ENCODE measurements around the gene AJM1.

AJM1 gene

GRCh38 chr9:136808075-136808805, 34.0 kb upstream of the AJM1 start:
- DNase-seq, result peak; percentile 55

- no peak for DNase-seq
Observed at GRCh38 chr9:136808806-136809158, 33.5 kb upstream of the AJM1 start.

DNA sequence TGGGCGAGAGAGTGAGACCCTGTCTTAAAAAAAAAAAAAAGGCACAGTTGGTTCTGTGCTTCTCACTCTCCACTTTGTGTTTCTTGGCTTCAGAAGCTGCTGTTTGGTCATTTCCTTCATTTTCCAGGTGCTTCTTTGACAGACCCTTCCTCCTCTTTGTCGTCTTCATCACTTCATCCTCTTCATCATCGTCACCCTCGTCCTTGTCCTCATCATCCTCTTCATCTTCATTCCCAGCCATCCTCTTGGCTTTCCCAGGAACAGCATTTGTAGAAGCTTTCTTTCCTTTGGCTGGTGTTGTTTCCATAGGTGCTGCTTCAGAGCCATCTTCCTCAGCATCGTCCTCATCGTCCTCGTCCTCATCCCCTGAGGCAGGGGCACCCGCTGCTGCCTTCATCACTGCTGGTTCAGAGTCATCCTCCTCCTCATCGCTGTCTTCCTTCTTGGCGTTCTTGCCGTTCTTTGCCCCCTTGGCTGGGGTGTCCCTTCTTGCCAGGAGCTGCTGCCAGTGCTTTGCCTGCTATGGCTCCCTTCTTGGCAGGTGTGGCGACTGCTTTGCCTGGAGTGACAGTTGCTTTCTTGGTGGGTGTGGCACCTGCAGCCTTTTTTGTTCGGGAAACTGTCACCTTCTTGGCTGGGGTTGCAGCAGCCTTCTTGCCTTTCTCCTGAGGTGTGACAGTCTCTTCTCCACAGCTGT, 27.4 kb upstream of the AJM1 start:
- no peak for DNase-seq

DNA sequence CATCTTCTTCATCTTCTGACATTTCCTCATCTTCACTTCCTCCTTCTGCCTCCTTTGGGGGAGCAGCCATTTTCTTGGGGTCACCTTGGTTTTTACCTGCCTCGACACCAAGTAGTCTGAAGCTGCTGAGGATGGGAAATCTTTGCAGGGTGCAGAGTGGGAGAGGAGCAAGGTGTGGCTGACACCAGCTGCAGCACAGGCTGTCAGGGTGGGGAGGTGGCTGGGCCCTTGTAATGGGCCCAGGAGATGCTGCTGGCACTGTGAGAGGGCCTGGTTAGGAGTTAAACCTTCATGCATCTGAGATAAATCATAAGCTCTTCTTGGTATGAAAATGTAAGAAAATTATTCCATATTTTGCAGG, 26.9 kb upstream of the AJM1 start:
- DNase-seq, result no peak

- DNase-seq, result no peak
Observed at GRCh38 chr9:136820971-136821825, 21.1 kb upstream of the AJM1 start.

- no peak for DNase-seq
Observed at GRCh38 chr9:136821826-136822544, 20.3 kb upstream of the AJM1 start.

DNA sequence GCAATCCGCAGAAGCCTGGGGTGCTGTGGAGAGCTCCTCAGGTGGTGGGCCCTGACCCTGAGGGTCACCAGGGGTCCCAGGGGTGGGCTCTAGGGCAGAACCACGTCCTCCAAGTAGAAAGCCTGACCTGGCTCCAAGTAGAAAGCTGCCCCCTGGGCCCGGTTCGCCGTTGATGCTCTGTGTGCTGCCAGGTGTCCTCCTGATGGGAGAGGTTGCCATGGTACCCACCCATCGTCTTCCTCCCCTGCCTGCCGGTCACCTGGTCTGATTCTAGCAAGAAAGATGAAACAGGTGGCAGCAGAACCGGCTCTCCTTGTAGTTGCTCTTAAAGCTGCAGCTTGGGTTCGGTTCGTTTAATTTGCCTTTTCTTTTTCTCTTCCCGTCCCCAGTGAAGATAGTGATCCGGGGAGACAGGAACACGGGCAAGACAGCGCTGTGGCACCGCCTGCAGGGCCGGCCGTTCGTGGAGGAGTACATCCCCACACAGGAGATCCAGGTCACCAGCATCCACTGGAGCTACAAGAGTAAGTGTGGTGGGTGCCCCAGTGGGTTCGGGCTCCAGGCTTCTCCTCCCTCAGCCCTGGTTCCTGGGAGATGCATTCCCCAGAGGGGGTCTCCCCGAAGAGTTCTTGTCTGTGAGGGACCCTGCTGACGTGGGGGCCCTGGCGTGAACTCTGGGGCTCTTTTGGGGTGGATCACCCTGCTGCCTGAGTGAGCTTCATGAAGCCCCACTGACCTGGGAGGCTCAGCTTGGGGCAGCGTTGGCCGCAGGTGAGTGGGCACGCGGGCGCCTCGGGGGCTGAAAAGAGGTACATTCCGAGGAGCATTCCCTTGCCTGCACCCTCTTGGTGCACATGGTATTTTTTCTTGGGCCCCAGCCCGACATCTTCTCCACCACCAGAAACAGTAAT, 18.9 kb upstream of the AJM1 start:
- no peak for DNase-seq

GRCh38 chr9:136824496-136825225, 17.6 kb upstream of the AJM1 start:
- DNase-seq, result no peak

DNA sequence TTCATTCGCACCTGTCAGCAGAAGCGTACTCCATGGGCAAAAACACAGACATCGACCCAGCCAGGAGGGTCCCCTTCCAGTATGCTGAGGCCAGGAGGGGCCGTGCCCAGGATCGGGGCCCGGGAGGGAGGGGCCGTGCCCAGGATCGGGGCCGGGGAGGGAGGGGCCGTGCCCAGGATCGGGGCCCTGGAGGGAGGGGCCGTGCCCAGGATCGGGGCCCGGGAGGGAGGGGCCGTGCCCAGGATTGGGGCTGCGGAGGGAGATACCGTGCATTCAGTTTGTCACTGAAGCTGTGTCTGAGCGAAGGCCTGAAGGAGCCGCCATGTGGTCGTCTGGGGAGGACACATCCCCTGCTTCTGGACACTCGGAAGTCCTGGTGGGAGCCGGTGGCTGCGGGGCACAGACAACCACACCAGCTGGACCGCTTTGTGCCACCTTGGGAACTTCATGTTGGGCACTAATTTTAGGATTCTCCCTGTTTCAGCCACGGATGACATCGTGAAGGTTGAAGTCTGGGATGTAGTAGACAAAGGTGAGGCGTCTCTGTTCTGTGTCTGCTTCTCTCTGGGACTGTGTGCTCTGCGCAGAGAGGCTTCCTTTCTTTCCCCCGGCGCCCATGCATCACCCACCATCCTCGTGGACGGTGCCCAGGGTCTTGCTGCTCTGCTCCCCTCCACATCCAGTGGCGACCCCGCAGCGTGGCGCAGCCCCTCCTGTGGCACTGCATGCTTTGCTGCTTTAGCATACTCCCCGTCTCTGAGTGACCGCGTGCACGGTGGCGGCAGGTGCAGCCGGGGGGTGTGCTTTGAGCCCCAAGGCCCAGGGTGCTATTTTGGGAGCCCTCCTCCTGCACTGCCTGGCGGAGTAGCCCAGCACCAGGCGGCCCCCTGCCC, 16.7 kb upstream of the AJM1 start:
- DNase-seq, result no peak

DNA sequence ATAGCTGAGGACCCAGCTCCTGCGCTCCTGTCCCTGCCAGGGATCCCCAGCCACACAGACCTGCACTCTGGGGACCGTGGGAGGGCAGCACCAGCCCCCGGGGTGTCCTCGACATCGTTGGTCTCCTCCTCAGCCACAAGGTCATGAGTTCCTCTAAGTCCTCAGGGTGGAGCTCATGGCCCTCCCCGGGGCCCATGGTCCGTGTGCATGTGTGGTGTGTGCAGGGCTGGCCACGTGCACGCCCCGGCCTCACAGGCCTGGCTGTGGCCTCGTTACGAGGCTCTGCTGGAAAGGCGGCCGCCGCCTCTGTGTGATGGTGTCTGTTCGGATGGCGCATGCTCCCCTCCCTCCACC, 16.1 kb upstream of the AJM1 start:
- DNase-seq, result no peak

DNA sequence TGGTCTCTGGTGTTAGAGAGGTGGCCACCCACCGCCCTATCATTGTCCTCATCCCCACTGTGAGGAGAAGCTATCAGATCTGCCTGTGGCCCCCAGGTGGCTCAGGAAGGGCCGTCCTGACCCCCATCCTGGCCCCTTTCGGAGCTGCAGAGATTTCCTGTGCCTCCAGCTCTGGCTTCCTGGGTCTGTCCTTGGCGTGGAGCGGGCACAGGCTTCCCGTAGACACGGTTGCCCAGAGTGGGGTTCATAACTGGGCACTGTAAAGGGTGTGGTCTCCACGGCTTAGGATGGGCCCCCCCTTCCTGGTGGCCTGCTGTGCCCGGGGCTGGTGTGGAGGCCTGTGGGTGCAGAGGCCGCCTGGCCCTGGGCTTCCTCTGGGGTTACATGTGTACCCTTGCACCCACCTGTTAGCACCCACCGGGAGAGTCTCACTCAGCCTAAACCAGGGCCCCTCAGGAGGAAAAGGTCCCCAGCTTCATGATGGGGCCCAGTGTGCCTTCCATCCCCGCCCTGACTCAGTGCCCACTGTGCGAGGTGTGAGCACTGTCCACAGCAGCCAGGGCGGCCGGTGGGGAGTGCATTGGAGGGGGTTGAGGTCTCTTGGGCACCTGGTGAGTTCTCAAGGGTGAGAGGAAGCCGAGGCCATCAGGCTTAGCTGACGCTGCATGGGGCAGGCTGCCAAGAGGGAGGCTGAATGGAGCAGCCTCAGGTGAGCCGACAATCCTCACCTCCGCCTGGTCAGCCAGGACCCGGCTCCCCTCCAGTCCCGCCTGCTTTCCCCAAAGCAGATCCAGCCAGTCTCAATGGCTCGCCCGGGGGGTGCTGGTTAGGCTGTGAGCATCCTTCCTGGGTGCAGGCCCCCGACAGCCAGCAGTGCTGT, 15.3 kb upstream of the AJM1 start:
- DNase-seq, result no peak

DNA sequence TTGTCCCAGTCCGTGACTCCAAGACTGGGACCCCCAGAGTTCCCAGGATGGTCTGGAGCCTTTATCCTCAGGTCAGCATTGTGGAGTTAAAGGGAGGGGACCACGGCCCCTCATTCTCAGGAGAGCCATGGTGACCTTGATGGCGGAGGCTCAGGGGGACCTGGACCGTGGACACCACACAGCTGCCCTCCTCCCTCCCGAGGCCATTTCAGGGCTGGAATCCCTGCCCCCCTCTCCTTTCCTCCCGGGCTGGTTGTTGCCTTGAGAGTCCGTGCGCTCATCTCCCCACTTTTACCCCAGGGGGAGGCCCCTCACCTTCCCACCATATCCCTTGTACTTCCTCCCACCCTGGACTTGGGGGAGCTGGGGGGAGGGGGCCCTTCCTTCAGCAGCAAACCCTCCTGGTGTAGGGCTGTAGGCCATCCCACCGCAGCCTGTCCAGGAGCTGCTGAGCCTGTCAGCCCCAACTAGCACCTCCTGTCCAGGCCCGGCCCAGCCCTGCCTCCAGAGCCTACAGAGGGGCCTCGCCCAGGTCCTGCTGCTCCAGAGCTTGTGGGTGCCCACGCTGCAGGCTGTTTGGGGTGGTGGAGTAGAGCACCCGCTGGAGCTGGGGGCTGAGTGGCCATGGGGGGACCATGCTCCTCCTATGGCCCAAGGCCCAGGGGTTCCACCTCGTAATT, 14.3 kb upstream of the AJM1 start:
- no peak for DNase-seq

- DNase-seq, result no peak
Observed at GRCh38 chr9:136828474-136829140, 13.7 kb upstream of the AJM1 start.

DNA sequence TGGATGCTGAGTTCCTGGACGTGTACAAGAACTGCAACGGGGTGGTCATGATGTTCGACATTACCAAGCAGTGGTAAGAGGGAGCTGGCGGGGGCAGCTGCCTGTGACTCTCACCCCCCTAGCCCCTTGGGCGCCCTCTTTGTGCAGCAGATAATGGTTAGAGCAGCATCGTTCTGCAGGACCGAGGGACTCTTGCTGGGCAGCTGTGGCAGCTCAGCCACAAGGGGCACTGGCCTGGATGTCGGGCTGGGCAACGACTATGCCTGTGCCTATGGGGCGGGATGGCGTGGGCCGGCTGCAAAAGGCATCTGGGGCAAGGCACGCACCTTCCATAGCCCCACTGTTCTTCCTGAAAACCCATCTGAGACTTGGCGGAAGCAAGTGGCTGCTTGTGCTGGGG, 12.9 kb upstream of the AJM1 start:
- DNase-seq, result no peak

DNA sequence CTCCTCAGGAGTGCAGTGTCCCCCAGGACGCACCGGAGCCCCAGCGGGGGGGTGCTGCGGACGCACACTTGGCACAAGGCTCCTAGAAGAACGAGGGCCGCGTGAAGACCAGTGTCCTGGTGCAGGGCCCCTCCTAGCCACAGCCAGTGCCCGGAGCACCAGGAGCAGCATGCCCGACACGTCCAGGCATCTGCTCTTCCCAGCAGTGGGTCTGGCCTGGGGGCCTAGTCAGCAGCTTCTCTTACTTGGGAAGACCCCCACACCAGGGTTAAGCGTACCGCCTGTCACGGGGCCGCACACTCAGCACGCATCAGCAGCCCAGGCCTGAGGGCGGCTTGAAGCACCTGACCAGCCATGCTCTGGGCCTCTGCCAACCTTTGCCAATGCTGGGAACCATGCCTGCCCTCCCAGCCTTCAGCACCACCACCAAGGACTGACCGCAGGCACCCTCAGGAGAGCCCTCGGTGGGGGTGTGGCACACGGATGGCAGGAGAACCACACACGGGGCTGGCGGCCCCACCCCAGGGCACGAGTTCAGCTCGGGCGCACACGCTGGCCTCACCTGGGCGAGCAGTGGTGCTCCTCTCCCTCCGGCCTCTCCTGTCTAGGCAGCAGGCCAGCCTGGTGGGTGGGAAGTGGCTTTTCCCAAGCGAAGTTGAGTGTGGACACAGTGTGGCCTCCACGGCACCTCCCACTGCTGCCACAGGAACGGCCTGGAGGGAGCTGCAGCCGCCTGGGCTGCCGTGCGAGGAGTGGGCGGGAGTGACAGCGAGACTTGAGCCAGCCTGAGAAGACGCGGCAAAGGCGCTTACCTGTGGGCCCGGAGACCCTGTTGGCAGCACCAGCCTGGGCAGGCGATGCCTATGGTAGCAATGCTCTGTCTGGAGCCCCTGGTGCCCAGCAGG, 12.0 kb upstream of the AJM1 start:
- no peak for DNase-seq

DNA sequence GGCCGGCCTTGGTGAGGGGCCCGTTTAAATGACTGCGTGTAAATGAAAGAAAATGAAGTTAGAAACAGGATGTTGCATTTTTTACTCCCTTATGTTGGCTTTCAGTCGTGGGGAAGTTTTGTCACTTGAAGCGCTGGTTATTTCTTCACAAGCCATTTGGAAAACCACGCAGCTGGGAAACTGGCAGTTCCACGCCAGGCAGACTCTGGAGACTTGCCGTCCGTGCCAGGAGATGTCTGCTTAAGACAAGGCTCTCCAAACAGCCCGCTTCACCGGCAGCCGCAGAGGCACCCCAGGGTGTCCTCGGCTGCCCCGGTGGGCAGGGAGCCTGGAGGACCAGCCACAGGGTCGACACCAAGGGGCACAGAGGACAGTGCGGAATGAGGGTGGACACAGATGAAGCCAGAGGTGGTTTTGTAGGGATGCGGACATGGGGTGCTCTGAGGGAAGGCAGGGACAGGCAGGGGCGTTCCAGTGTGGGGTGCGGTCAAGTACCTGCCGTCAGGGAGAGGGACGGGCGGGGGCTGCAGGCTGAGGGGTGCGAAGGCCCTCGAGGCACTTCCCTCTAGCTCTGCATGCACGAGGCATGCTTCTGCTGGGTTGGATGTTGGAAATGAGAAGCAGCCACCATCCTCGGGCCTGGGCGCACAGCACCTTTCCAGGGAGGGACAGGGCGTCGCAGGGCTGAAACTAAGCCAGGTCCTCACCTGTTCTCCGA, 11.1 kb upstream of the AJM1 start:
- DNase-seq, result no peak
